GM23338 (cell line): Measurements from ENCODE around the gene SLC4A4. TPM values are rescaled to one million over a fixed set of nuclear protein-coding genes. Genes with fewer than 3 reads are reported as not detected.

Experiments
- ATAC-seq: fragments of 200-7000 bp; cut with Tn5 transposase; 3 replicates; pipeline ENCODE4 v1.9.1; 2020
- DNase-seq: peaks from one replicate; pipeline ENCODE4 v3.0.0-alpha.2; 2015; ENCODE audit warnings: low spot score
- H2AFZ ChIP-seq: fragments of 200-600 bp; sonication (generic); 2 replicates; pipeline ENCODE4 v1.8.0; 2016; ENCODE audit warnings: antibody characterized with exemption, mild to moderate bottlenecking, moderate library complexity
- H3F3A ChIP-seq: fragments of 200-600 bp; sonication (generic); replicated peaks from 2 replicates; pipeline ENCODE4 v1.8.0; 2017; ENCODE audit warnings: antibody characterized with exemption, mixed run types, low read depth
- H3K27ac ChIP-seq: fragments of 200-600 bp; sonication (generic); 2 replicates; pipeline ENCODE4 v1.6.1; 2016; ENCODE audit warnings: low read depth
- H3K27me3 ChIP-seq: fragments of 200-600 bp; sonication (generic); 2 replicates; pipeline ENCODE4 v1.8.0; 2016; ENCODE audit warnings: mild to moderate bottlenecking, mixed run types, moderate library complexity; ENCODE audit not compliant: insufficient read depth
- H3K36me3 ChIP-seq: fragments of 200-600 bp; sonication (generic); 2 replicates; pipeline ENCODE4 v1.8.0; 2016; ENCODE audit warnings: mild to moderate bottlenecking; ENCODE audit not compliant: insufficient read depth
- H3K4me1 ChIP-seq: fragments of 200-600 bp; sonication (generic); 2 replicates; pipeline ENCODE4 v1.8.0; 2016; ENCODE audit warnings: mild to moderate bottlenecking, moderate library complexity; ENCODE audit not compliant: insufficient read depth
- H3K4me2 ChIP-seq: fragments of 200-600 bp; sonication (generic); 2 replicates; pipeline ENCODE4 v1.7.1; 2017; ENCODE audit warnings: mixed run types
- H3K4me3 ChIP-seq: fragments of 200-600 bp; sonication (generic); 2 replicates; pipeline ENCODE4 v1.6.1; 2016; ENCODE audit warnings: mixed run types
- H3K79me2 ChIP-seq: fragments of 200-600 bp; sonication (generic); replicated peaks from 2 replicates; pipeline ENCODE4 v1.8.0; 2017; ENCODE audit warnings: mild to moderate bottlenecking; ENCODE audit not compliant: insufficient read depth
- H3K9me2 ChIP-seq: fragments of 200-600 bp; sonication (generic); 2 replicates; pipeline ENCODE4 v1.8.0; 2017; ENCODE audit not compliant: insufficient read depth
- H4K20me1 ChIP-seq: fragments of 200-600 bp; sonication (generic); replicated peaks from 2 replicates; pipeline ENCODE4 v1.8.0; 2017; ENCODE audit warnings: mild to moderate bottlenecking; ENCODE audit not compliant: insufficient read depth
- H3K27ac Mint-ChIP-seq: 2 replicates; pipeline ENCODE4 v1.8.0; 2020; ENCODE audit warnings: inconsistent platforms, mild to moderate bottlenecking, moderate library complexity, mixed read lengths
- H3K27me3 Mint-ChIP-seq: 3 replicates; pipeline ENCODE4 v1.8.0; 2022; ENCODE audit warnings: low read depth, mild to moderate bottlenecking, moderate library complexity, mixed read lengths, inconsistent platforms; ENCODE audit not compliant: insufficient read depth, poor library complexity
- H3K36me3 Mint-ChIP-seq: 3 replicates; pipeline ENCODE4 v1.8.0; 2021; ENCODE audit warnings: low read depth, mild to moderate bottlenecking, inconsistent platforms, moderate library complexity, mixed read lengths
- H3K4me1 Mint-ChIP-seq: 3 replicates; pipeline ENCODE4 v1.8.0; 2020; ENCODE audit warnings: mild to moderate bottlenecking, inconsistent platforms, mixed read lengths
- H3K4me3 Mint-ChIP-seq: 3 replicates; pipeline ENCODE4 v1.8.0; 2021; ENCODE audit warnings: moderate library complexity, mild to moderate bottlenecking, inconsistent platforms, mixed read lengths
- H3K9me3 Mint-ChIP-seq: 3 replicates; pipeline ENCODE4 v1.8.0; 2020; ENCODE audit warnings: moderate library complexity, mild to moderate bottlenecking, inconsistent platforms, mixed read lengths
- CREB1 ChIP-seq: fragments of 250-450 bp; sonication (Bioruptor Pico); IDR thresholded peaks from 2 replicates; pipeline ENCODE4 v1.5.0; 2020; ENCODE audit warnings: low read depth, mild to moderate bottlenecking, moderate library complexity
- EZH2 ChIP-seq: fragments of 200-600 bp; sonication (generic); IDR thresholded peaks from one replicate; pipeline ENCODE4 v1.8.0; 2017; ENCODE audit warnings: antibody characterized with exemption, mild to moderate bottlenecking, low read depth; ENCODE audit not compliant: unreplicated experiment
- EZH2phosphoT487 ChIP-seq: fragments of 200-600 bp; sonication (generic); IDR thresholded peaks from one replicate; pipeline ENCODE4 v1.8.1; 2018; ENCODE audit warnings: antibody characterized with exemption; ENCODE audit not compliant: unreplicated experiment
- JUNB ChIP-seq: IDR thresholded peaks from one replicate; pipeline ENCODE4 v1.6.1; 2016; ENCODE audit warnings: antibody characterized with exemption; ENCODE audit not compliant: unreplicated experiment
- NANOG ChIP-seq: IDR thresholded peaks from 2 replicates; pipeline ENCODE4 v1.6.1; 2016; ENCODE audit warnings: antibody characterized with exemption, borderline replicate concordance
- POLR2AphosphoS5 ChIP-seq: IDR thresholded peaks from 2 replicates; pipeline ENCODE4 v1.6.1; 2016; ENCODE audit warnings: antibody characterized with exemption, low read depth
- STAT1 ChIP-seq: IDR thresholded peaks from one replicate; pipeline ENCODE4 v1.6.1; 2016; ENCODE audit warnings: antibody characterized with exemption; ENCODE audit not compliant: unreplicated experiment
- ZNF114 ChIP-seq: fragments of 250-450 bp; sonication (Bioruptor Pico); IDR thresholded peaks from 2 replicates; pipeline ENCODE4 v1.5.0; 2020; ENCODE audit warnings: mild to moderate bottlenecking, moderate library complexity
- ZNF331 ChIP-seq: fragments of 250-450 bp; sonication (Bioruptor Pico); IDR thresholded peaks from 2 replicates; pipeline ENCODE4 v1.5.0; 2020; ENCODE audit warnings: low read depth, mild to moderate bottlenecking, moderate library complexity
- polyA plus RNA-seq: library from polyadenylated mRNA; unstranded; fragments of >200 nt; fragmentation: Nextera tagmentation; extraction: Ambion mirVana; gene quantifications from 2 replicates; pipeline ENCODE4 v1.2.1, GENCODE V29; 2016
- total RNA-seq: library from RNA; depleted of rRNA; stranded (reverse); fragments of >200 nt; shearing (Covaris generic); gene quantifications from 2 replicates; pipeline ENCODE4 v1.2.3, GENCODE V29; 2014
- TF ChIP-seq, protein P1 (sequence below): IDR thresholded peaks from one replicate; pipeline ENCODE4 v1.6.1; 2018; ENCODE audit warnings: antibody characterized with exemption; ENCODE audit not compliant: unreplicated experiment
- TF ChIP-seq, protein P2 (sequence below): IDR thresholded peaks from 2 replicates; pipeline ENCODE4 v1.6.1; 2016; ENCODE audit warnings: antibody characterized with exemption
- TF ChIP-seq, protein P3 (sequence below), 2 experiments: fragments of 200-600 bp in 1 of 2; sonication (generic) in 1 of 2; conservative IDR thresholded peaks; 2 replicates each; pipeline versions ENCODE4 v1.5.1 to v1.6.1; 2016 to 2017; ENCODE audit warnings: antibody characterized with exemption in 2 of 2, low read depth in 2 of 2, mild to moderate bottlenecking in 2 of 2, moderate library complexity in 1 of 2
- TF ChIP-seq, protein P4 (sequence below): fragments of 250-450 bp; sonication (Bioruptor Pico); IDR thresholded peaks from 2 replicates; pipeline ENCODE4 v1.5.0; 2020; ENCODE audit warnings: mild to moderate bottlenecking, moderate library complexity

SLC4A4 gene
- total and polyA plus RNA-seq, 2 experiments from 2014 or later, result 1.0 to 1.5 TPM

DNA sequence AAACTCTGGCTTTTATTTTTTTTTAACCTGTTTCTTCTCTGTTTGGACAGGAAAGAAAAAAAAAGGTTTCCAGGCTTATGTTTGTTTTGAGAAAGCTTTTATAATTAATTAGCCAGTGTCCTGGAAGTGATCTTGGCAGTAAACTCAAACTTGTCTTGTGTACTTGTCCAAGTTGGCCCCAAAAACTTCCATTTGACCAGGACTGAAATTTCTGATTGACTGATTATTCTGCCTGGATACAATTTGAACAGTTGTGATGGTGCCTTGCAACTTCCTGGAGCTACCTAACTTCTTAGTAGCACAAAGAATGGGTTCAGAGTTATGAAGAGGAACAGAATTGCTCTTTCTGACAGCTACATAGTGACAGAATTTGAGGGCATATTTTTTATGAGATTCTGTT is 62.0 kb downstream of the SLC4A4 start:
- H3K9me3 Mint-ChIP-seq, result no peaks in the 10 kb centered on the region
- no peak overlapping the region for H3K4me3 Mint-ChIP-seq
- no peak overlapping the region for H3K4me2 ChIP-seq
- H3K36me3 ChIP-seq, result no peaks in the 10 kb centered on the region
- no peak overlapping the region for H3K27ac Mint-ChIP-seq
- DNase-seq, result no peak
- H2AFZ ChIP-seq, result no peak overlapping the region
- no peak for TF ChIP-seq EZH2
- TF ChIP-seq, protein P1, sequence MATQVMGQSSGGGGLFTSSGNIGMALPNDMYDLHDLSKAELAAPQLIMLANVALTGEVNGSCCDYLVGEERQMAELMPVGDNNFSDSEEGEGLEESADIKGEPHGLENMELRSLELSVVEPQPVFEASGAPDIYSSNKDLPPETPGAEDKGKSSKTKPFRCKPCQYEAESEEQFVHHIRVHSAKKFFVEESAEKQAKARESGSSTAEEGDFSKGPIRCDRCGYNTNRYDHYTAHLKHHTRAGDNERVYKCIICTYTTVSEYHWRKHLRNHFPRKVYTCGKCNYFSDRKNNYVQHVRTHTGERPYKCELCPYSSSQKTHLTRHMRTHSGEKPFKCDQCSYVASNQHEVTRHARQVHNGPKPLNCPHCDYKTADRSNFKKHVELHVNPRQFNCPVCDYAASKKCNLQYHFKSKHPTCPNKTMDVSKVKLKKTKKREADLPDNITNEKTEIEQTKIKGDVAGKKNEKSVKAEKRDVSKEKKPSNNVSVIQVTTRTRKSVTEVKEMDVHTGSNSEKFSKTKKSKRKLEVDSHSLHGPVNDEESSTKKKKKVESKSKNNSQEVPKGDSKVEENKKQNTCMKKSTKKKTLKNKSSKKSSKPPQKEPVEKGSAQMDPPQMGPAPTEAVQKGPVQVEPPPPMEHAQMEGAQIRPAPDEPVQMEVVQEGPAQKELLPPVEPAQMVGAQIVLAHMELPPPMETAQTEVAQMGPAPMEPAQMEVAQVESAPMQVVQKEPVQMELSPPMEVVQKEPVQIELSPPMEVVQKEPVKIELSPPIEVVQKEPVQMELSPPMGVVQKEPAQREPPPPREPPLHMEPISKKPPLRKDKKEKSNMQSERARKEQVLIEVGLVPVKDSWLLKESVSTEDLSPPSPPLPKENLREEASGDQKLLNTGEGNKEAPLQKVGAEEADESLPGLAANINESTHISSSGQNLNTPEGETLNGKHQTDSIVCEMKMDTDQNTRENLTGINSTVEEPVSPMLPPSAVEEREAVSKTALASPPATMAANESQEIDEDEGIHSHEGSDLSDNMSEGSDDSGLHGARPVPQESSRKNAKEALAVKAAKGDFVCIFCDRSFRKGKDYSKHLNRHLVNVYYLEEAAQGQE, result no peak
- TF ChIP-seq JUNB, result no peak
- TF ChIP-seq STAT1, result no peak
- TF ChIP-seq, protein P2, sequence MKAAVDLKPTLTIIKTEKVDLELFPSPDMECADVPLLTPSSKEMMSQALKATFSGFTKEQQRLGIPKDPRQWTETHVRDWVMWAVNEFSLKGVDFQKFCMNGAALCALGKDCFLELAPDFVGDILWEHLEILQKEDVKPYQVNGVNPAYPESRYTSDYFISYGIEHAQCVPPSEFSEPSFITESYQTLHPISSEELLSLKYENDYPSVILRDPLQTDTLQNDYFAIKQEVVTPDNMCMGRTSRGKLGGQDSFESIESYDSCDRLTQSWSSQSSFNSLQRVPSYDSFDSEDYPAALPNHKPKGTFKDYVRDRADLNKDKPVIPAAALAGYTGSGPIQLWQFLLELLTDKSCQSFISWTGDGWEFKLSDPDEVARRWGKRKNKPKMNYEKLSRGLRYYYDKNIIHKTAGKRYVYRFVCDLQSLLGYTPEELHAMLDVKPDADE, result no peak
- no peak for TF ChIP-seq NANOG
- TF ChIP-seq POLR2AphosphoS5, result no peak
- TF ChIP-seq, protein P3, sequence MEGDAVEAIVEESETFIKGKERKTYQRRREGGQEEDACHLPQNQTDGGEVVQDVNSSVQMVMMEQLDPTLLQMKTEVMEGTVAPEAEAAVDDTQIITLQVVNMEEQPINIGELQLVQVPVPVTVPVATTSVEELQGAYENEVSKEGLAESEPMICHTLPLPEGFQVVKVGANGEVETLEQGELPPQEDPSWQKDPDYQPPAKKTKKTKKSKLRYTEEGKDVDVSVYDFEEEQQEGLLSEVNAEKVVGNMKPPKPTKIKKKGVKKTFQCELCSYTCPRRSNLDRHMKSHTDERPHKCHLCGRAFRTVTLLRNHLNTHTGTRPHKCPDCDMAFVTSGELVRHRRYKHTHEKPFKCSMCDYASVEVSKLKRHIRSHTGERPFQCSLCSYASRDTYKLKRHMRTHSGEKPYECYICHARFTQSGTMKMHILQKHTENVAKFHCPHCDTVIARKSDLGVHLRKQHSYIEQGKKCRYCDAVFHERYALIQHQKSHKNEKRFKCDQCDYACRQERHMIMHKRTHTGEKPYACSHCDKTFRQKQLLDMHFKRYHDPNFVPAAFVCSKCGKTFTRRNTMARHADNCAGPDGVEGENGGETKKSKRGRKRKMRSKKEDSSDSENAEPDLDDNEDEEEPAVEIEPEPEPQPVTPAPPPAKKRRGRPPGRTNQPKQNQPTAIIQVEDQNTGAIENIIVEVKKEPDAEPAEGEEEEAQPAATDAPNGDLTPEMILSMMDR (conservative IDR thresholded peaks at IDR 0.05; ENCODE audit: low read depth in 2 of 2), result no peak
- no peak for TF ChIP-seq ZNF114
- no peak for TF ChIP-seq ZNF331 (CRISPR knock-in tag)
- TF ChIP-seq CREB1, result no peak
- TF ChIP-seq, protein P4, sequence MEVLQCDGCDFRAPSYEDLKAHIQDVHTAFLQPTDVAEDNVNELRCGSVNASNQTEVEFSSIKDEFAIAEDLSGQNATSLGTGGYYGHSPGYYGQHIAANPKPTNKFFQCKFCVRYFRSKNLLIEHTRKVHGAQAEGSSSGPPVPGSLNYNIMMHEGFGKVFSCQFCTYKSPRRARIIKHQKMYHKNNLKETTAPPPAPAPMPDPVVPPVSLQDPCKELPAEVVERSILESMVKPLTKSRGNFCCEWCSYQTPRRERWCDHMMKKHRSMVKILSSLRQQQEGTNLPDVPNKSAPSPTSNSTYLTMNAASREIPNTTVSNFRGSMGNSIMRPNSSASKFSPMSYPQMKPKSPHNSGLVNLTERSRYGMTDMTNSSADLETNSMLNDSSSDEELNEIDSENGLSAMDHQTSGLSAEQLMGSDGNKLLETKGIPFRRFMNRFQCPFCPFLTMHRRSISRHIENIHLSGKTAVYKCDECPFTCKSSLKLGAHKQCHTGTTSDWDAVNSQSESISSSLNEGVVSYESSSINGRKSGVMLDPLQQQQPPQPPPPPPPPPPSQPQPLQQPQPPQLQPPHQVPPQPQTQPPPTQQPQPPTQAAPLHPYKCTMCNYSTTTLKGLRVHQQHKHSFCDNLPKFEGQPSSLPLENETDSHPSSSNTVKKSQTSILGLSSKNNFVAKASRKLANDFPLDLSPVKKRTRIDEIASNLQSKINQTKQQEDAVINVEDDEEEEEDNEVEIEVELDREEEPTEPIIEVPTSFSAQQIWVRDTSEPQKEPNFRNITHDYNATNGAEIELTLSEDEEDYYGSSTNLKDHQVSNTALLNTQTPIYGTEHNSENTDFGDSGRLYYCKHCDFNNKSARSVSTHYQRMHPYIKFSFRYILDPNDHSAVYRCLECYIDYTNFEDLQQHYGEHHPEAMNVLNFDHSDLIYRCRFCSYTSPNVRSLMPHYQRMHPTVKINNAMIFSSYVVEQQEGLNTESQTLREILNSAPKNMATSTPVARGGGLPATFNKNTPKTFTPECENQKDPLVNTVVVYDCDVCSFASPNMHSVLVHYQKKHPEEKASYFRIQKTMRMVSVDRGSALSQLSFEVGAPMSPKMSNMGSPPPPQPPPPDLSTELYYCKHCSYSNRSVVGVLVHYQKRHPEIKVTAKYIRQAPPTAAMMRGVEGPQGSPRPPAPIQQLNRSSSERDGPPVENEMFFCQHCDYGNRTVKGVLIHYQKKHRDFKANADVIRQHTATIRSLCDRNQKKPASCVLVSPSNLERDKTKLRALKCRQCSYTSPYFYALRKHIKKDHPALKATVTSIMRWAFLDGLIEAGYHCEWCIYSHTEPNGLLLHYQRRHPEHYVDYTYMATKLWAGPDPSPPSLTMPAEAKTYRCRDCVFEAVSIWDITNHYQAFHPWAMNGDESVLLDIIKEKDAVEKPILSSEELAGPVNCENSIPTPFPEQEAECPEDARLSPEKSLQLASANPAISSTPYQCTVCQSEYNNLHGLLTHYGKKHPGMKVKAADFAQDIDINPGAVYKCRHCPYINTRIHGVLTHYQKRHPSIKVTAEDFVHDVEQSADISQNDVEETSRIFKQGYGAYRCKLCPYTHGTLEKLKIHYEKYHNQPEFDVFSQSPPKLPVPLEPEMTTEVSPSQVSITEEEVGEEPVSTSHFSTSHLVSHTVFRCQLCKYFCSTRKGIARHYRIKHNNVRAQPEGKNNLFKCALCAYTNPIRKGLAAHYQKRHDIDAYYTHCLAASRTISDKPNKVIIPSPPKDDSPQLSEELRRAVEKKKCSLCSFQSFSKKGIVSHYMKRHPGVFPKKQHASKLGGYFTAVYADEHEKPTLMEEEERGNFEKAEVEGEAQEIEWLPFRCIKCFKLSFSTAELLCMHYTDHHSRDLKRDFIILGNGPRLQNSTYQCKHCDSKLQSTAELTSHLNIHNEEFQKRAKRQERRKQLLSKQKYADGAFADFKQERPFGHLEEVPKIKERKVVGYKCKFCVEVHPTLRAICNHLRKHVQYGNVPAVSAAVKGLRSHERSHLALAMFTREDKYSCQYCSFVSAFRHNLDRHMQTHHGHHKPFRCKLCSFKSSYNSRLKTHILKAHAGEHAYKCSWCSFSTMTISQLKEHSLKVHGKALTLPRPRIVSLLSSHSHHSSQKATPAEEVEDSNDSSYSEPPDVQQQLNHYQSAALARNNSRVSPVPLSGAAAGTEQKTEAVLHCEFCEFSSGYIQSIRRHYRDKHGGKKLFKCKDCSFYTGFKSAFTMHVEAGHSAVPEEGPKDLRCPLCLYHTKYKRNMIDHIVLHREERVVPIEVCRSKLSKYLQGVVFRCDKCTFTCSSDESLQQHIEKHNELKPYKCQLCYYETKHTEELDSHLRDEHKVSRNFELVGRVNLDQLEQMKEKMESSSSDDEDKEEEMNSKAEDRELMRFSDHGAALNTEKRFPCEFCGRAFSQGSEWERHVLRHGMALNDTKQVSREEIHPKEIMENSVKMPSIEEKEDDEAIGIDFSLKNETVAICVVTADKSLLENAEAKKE (CRISPR knock-in tag), result no peak
- TF ChIP-seq EZH2phosphoT487, result no peak
- no peak overlapping the region for H3K27ac ChIP-seq
- H3K36me3 Mint-ChIP-seq, result no peaks in the 10 kb centered on the region
- H3K9me2 ChIP-seq, result no peaks in the 10 kb centered on the region
- H3K4me3 ChIP-seq, result no peak overlapping the region
- no peaks in the 10 kb centered on the region; the same call in 1 of the 2 replicates for H3K4me1 ChIP-seq
- peaks cover 2% of the 10 kb centered on the region for H3K27me3 Mint-ChIP-seq
- H4K20me1 ChIP-seq, result no peaks in the 10 kb centered on the region
- H3K4me1 Mint-ChIP-seq, result peaks cover 20% of the 10 kb centered on the region
- H3K79me2 ChIP-seq, result no peaks in the 10 kb centered on the region
- no peak for ATAC-seq
- H3K27me3 ChIP-seq, result no peaks in the 10 kb centered on the region
- no peaks in the 10 kb centered on the region for H3F3A ChIP-seq
